Measurements from ENCODE around the gene AMPH.
"Not testable (repeated sequence)": the region's sequence is repeated elsewhere in the genome, so short reads cannot be mapped to it uniquely, and the experiment has no call there.

The AMPH gene

DNA sequence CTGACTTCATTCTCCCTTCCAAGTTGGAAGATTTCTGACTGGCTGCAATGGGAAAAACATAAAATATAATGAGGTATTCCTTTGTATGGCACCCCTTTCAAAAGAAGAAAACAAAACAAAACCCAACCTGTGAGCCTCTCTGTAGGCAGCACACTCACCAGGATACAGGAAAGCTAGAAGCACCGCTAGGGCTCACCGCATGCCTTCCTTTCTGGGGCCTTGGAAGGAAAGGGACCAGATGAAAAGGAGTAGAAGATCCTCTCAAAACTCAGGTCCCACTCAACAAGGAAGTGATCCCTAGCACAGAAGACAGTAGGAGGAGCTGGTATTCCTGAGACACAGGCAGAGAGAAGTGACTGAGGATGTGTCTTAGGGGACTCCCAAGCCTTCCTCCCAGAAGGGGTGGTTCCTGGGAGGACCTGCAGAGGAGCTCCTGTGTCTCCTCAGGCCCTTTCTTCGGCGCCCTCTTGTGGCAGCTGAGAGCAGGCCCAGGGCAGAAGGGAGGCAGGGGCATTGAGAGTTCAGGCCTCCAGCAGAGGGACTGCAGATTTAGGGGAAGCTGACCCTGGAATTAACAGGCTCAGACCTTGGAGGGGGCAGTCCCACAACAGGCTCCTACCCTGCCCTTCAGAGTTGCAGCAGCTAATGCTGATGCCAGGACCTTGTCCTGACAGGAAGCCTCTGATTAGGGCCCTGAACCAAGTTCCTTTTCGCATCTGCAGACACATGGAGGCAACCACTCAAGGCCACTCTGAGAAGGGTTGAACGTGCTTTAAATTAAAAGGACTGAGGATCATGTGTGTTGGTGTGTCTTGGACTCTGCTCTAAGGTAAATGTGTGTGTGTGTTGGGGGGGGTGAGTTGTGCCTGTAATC, 285.6 kb downstream of the AMPH start:
- not testable (repeated sequence) for DNase-seq

GRCh38 chr7:38344741-38345140, 286.4 kb downstream of the AMPH start:
- not testable (repeated sequence) for DNase-seq

DNA sequence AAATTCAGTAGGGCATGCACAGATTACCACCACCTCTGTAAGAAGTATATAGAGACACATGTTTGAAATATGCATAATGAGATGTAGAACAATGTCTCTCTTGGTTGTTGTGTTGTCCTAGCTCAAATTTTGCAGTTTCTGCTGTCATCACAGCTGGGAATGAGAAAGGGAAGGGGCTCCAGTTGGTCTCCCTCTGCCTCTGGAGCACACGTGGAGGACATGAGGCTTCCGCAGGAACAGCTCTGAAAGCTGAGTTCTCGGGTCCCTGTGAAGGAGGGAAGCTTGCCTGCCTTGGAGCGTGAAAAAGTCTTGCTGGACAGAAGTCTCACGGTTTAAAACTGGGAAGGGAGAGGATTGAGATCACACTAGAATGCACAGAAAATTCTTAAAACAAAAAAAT, 289.0 kb downstream of the AMPH start:
- DNase-seq = not testable (repeated sequence)

DNA sequence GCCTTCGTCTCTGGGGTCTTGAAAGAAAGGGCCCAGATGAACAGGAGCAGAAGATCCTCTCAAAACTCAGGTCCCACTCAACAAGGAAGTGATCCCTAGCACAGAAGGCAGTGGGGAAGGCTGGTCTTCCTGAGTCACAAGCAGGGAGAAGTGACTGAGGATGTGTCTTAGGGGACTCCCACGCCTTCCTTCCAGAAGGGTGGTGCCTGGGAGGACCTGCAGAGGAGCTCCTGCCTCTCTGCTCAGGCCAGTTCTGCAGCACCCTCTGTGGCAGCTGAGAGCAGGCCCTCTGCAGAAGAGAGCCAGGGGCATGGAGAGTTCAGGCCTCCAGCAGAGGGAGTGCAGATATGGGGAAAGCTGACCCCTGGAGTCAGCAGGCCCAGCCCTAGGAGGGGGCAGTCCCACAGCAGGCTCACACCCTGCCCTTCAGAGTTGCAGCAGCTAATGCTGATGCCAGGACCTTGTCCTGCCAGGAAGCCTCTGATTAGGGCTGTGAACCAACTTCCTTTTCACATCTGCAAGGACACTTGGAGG, 289.9 kb downstream of the AMPH start:
- DNase-seq = not testable (repeated sequence)

- no peak for DNase-seq
These were observed 291.0 kb downstream of the AMPH start for GRCh38 chr7:38339953-38340819.

DNA sequence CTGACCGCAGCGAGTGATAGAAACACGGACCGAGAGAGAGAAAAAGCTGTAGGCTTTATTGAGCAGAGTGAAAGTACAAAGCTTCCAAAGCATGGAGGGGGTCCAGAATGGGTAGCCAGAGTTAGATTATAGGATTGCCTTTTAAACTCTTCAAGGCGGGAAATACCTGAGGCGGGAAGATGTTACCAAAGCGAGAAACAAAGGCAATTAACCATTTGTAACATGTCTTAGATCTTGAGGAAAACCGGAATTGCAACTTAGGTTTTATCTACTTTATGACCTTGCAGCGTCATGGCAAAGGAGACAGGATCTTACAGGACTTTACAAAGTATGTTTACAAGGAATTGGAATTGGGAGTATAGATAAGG, 295.0 kb downstream of the AMPH start:
- DNase-seq = not testable (repeated sequence)

DNA sequence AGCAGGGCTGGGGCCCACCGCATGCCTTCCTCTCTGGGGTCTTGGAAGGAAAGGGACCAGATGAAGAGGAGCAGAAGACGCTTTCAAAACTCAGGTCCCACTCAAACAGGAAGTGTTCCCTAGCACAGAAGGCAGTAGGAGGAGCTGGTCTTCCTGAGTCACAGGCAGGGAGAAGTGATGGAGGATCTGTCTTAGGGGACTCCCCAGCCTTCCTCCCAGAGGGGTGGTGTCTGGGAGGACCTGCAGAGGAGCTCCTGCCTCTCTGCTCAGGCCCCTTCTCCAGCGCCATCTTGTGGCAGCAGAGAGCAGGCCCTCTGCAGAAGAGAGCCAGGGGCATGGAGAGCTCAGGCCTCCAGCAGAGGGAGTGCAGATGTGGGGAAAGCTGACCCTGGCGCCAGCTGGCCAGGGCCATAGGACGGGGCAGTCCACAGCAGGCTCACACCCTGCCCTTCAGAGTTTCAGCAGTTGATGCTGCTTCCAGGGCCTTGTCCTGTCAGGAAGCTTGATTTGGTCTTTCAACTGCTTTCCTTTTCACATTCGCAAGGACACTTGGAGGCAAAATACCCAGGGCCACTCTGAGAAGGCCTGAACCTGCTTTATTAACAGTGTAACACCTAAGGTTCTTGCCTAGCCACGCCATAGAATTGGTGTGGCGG, 295.6 kb downstream of the AMPH start:
- no peak for DNase-seq

GRCh38 chr7:38335128-38335491, 296.1 kb downstream of the AMPH start:
- no peak for DNase-seq

GRCh38 chr7:38334163-38334562, 297.0 kb downstream of the AMPH start:
- DNase-seq = no peak
